MCF 10A (cell line): Measurements from ENCODE around the gene WDR18. TPM values are rescaled to one million over a fixed set of nuclear protein-coding genes. Genes with fewer than 3 reads are reported as not detected.

Experiments used
- BruUV-seq: library from RNA; stranded (reverse); fragments of 400-500 nt; replicated peaks from 2 replicates; lab custom pipeline; 2021; lab: Mats Ljungman, UMichigan
- CTCF ChIA-PET: fragments of 300-600 bp; sonication (Branson Sonifier 250); formaldehyde crosslinking; extraction: SDS; loops from one replicate; lab custom pipeline; 2021; ENCODE audit warnings: antibody characterized with exemption, inconsistent platforms; lab: Yijun Ruan, JAX
- POLR2A ChIA-PET: fragments of 300-600, 350-650 bp; sonication (Branson Sonifier 250); formaldehyde crosslinking; extraction: SDS; loops from one replicate; lab custom pipeline; 2020; ENCODE audit warnings: antibody characterized with exemption, inconsistent platforms; lab: Yijun Ruan, JAX
- DNase-seq: peaks from one replicate; pipeline ENCODE4 v3.0.0-alpha.2; 2018; ENCODE audit not compliant: unreplicated experiment
- H3K27ac Mint-ChIP-seq: one replicate; pipeline ENCODE4 v1.8.0; 2022; ENCODE audit warnings: mild to moderate bottlenecking, low read depth, mixed read lengths; ENCODE audit not compliant: unreplicated experiment
- H3K27me3 Mint-ChIP-seq: one replicate; pipeline ENCODE4 v1.8.0; 2022; ENCODE audit warnings: mixed read lengths; ENCODE audit not compliant: insufficient read depth, unreplicated experiment
- H3K36me3 Mint-ChIP-seq: one replicate; pipeline ENCODE4 v1.8.0; 2022; ENCODE audit warnings: mild to moderate bottlenecking, moderate library complexity, mixed read lengths; ENCODE audit not compliant: insufficient read depth, unreplicated experiment
- H3K4me1 Mint-ChIP-seq: one replicate; pipeline ENCODE4 v1.8.0; 2022; ENCODE audit warnings: mixed read lengths; ENCODE audit not compliant: insufficient read depth, unreplicated experiment
- H3K4me3 Mint-ChIP-seq: one replicate; pipeline ENCODE4 v1.8.0; 2022; ENCODE audit warnings: mild to moderate bottlenecking, moderate library complexity, mixed read lengths; ENCODE audit not compliant: unreplicated experiment
- H3K9me3 Mint-ChIP-seq: one replicate; pipeline ENCODE4 v1.8.0; 2022; ENCODE audit warnings: mixed read lengths; ENCODE audit not compliant: unreplicated experiment
- CTCF ChIP-seq: fragments of 200-600 bp; IDR thresholded peaks from one replicate; pipeline ENCODE4 v1.8.0; 2022; ENCODE audit warnings: antibody characterized with exemption, mild to moderate bottlenecking; ENCODE audit not compliant: unreplicated experiment
- intact Hi-C: fragments of 100-400 bp; cut with micrococcal nuclease; formaldehyde crosslinking; loops from 2 replicates; pipeline ENCODE4 v1.14.1; 2022
- total RNA-seq: library from RNA; stranded (reverse); gene quantifications from 2 replicates; pipeline ENCODE4 v1.2.3, GENCODE V29; 2022

WDR18 gene
- total RNA-seq, 1 experiment from 2014 or later: 96.7 TPM

DNA sequence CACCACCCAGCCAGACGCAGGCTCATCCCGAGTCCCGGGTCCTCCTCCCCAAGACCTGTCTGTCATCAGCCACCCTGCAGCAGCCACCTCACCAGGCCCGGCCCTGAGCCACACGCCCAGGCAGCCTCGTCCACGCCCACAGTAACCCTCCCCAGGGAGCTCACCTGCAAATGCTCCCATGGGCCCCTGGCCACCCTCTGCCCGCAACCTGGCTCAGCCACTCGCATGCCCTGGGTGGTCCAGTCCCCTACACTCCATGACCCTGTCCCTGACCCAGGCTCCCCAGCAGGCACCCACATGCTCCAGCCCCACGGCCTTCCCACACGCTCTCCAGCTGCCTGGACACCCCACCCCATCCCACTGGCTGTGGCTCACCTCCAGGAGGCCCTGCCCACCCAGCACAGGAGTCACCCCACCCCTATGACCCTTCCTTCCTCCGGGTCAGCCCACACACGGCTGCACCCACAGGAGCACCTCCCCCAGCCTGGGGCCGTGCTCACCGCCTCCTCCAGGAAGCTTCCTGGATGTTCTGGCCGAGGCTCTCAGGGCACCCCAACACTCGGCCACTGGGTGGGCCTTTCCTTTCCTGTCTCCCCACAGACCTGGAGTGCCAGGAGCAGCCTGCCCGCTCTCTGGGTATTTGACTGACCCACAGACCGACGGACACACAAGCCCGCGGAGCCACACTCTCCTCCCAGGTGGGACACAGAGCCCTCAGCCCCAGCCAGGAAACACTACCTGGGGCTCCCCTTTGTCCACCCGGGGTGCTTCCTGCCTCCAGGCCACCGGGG is 33.2 kb downstream of the WDR18 start:
- Mint-ChIP-seq H3K27ac (peak overlapping the region; percentile 85), H3K27me3 (no peaks in the 10 kb centered on the region), H3K4me3 (peak overlapping the region; percentile 66), H3K9me3 (no peaks in the 10 kb centered on the region), H3K36me3 (peaks cover 42% of the 10 kb centered on the region), H3K4me1 (peaks cover 17% of the 10 kb centered on the region)
- intact Hi-C loops: no loop called here
- CTCF ChIA-PET: interaction anchor here (0.6 kb wide), 1 partner anchor 236 kb away, joined by 3 read pairs; no protein-coding TSS in a partner anchor
- no peak for TF ChIP-seq CTCF
- POLR2A ChIA-PET: interaction anchor here (0.7 to 2.3 kb wide), 6 partner anchors 10 to 867 kb away, joined by 3 to 17 read pairs (median 6); partner anchors contain the start of gene CNN2
- BruUV-seq: no TSS peak
- peak; percentile 55 for DNase-seq

DNA sequence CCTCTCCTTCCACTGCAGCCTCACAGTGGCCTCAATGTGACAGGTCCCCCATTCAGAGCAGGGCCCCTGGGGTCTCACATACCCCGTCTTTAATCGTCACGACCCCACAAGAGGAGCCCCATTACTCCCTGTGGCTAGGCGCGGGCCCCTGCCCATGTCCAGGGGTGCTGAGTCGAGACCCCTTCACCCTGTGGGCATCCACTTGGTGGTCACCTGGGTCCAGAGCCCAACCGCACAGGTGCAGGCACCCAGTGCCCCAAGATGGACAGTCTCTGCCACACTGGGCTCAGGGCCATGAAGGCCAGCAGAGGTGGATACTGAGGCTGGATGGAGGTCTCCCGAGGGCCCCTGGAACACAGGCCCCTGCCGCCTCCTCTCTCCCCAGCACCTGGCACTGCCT is 33.8 kb downstream of the WDR18 start:
- peaks cover 42% of the 10 kb centered on the region for H3K36me3 Mint-ChIP-seq
- no peaks in the 10 kb centered on the region for H3K9me3 Mint-ChIP-seq
- intact Hi-C loops: no loop called here
- peak overlapping the region; percentile 85 for H3K27ac Mint-ChIP-seq
- CTCF ChIA-PET: interaction anchor here (0.6 to 1.0 kb wide), 2 partner anchors 10 to 236 kb away, joined by 3 read pairs; no protein-coding TSS in a partner anchor
- no TSS peak for BruUV-seq
- POLR2A ChIA-PET: interaction anchor here (0.7 to 2.3 kb wide), 5 partner anchors 12 to 867 kb away, joined by 3 to 8 read pairs (median 4); no protein-coding TSS in a partner anchor
- DNase-seq: no peak
- H3K4me3 Mint-ChIP-seq: peak overlapping the region; percentile 66
- H3K27me3 Mint-ChIP-seq: no peaks in the 10 kb centered on the region
- peaks cover 17% of the 10 kb centered on the region for H3K4me1 Mint-ChIP-seq
- no peak for TF ChIP-seq CTCF

DNA sequence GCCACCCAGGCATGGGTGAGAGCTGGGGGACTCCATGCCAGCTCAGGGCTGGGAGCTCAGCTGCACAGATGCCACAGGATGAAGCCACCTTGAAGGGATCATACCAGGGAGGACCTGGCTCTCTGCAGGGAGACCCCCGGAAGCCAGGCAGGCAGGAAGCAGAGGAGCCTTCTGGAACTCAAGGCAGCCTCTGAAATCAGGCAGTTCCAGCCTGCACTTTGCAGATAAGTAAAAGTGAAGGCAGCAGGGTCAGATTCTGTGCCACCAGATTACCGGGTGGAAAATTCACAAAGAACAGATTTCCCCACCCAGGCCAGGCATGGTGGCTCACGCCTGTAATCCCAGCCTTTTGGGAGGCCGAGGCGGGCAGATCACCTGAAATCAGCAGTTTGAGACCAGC is 34.2 kb downstream of the WDR18 start:
- POLR2A ChIA-PET: interaction anchor here (0.6 to 2.3 kb wide), 6 partner anchors 11 to 208 kb away, joined by 3 to 11 read pairs (median 4); no protein-coding TSS in a partner anchor
- Mint-ChIP-seq H3K36me3 (peaks cover 42% of the 10 kb centered on the region), H3K4me1 (peaks cover 17% of the 10 kb centered on the region), H3K9me3 (no peaks in the 10 kb centered on the region), H3K27ac (no peak overlapping the region), H3K4me3 (peak overlapping the region; percentile 86), H3K27me3 (no peaks in the 10 kb centered on the region)
- TSS peak; percentile 27 for BruUV-seq
- TF ChIP-seq CTCF: no peak
- intact Hi-C loops: no loop called here
- CTCF ChIA-PET: interaction anchor here (0.6 to 1.0 kb wide), 2 partner anchors 9 to 172 kb away, joined by 3 read pairs; no protein-coding TSS in a partner anchor
- DNase-seq: no peak
